Fibroblast of villous mesenchyme (primary cell): ENCODE data around the gene BCKDHA. TPM values are rescaled to one million over a fixed set of nuclear protein-coding genes. Genes with fewer than 3 reads are reported as not detected.
"Not testable (repeated sequence)": the region's sequence is repeated elsewhere in the genome, so short reads cannot be mapped to it uniquely, and the experiment has no call there.

Experiments used
- DNase-seq: peaks from one replicate; pipeline ENCODE4 v3.0.0-alpha.2; 2010; ENCODE audit warnings: low read depth
- H3K4me3 ChIP-seq: 2 replicates; pipeline ENCODE4 v1.5.1; 2011; ENCODE audit warnings: low read depth, mild to moderate bottlenecking, low read length
- CTCF ChIP-seq: IDR thresholded peaks from 2 replicates; pipeline ENCODE4 v1.5.1; 2012; ENCODE audit warnings: low read depth, mild to moderate bottlenecking, low read length; ENCODE audit not compliant: insufficient read depth
- small RNA-seq: library from RNA; depleted of rRNA; stranded (forward); fragments of <200 nt; gene quantifications from one replicate; pipeline ENCODE3, GENCODE V24; 2012
- total RNA-seq: library from RNA; depleted of rRNA; stranded (reverse); fragments of >200 nt; gene quantifications from 2 replicates; pipeline ENCODE4 v1.2.3, GENCODE V29; 2012

BCKDHA gene
- total RNA-seq, 1 donor: 21.2 TPM

GRCh38 chr19:41456342-41456918, 58.8 kb downstream of the BCKDHA start:
- TF ChIP-seq CTCF: no peak
- H3K4me3 ChIP-seq: no peak overlapping the region
- DNase-seq: peak; percentile 32

GRCh38 chr19:41457241-41457640, 59.6 kb downstream of the BCKDHA start:
- no peak overlapping the region for H3K4me3 ChIP-seq
- TF ChIP-seq CTCF: no peak
- no peak for DNase-seq

GRCh38 chr19:41462497-41462896, 64.9 kb downstream of the BCKDHA start:
- no peak for DNase-seq
- TF ChIP-seq CTCF: no peak
- H3K4me3 ChIP-seq: no peak overlapping the region

GRCh38 chr19:41463257-41464256, 65.9 kb downstream of the BCKDHA start:
- not testable (repeated sequence) for DNase-seq, H3K4me3 ChIP-seq

Small RNA genes lying within 50 kb of the gene (small RNA-seq; reads per million reads assigned to genes)
- gene RF00017: not detected

Other genes with a start within 250 kb of the BCKDHA start
- gene CYP2S1, start 204.6 kb upstream of the BCKDHA start, total RNA-seq: 1.6 and 1.7 TPM in 2 replicates
- 360 and 363 TPM in 2 replicates for gene AXL, start 178.6 kb upstream of the BCKDHA start, total RNA-seq
- 123 and 128 TPM in 2 replicates for gene HNRNPUL1, start 133.4 kb upstream of the BCKDHA start, total RNA-seq
- gene CCDC97, start 87.6 kb upstream of the BCKDHA start, total RNA-seq: 9.7 and 11.2 TPM in 2 replicates
- 7.8 and 16.8 TPM in 2 replicates for gene TGFB1, start 43.9 kb upstream of the BCKDHA start, total RNA-seq
- gene B9D2, start 33.7 kb upstream of the BCKDHA start, total RNA-seq: 3.5 and 4.5 TPM in 2 replicates
- 2.6 and 5.5 TPM in 2 replicates for gene TMEM91, start 21.3 kb upstream of the BCKDHA start, total RNA-seq
- 12.5 and 15.1 TPM in 2 replicates for gene EXOSC5, start 459 bp upstream of the BCKDHA start, total RNA-seq
- 0.86 and 1.6 TPM in 2 replicates for gene B3GNT8, start 29.6 kb downstream of the BCKDHA start, total RNA-seq
- 39.3 and 43.2 TPM in 2 replicates for gene DMAC2, start 42.1 kb downstream of the BCKDHA start, total RNA-seq
- gene ERICH4, start 45.3 kb downstream of the BCKDHA start, total RNA-seq: not detected in 2 replicates
- not detected in 2 replicates for gene CEACAM21, start 178.3 kb downstream of the BCKDHA start, total RNA-seq
- gene CEACAM4, start 229.3 kb downstream of the BCKDHA start, total RNA-seq: not detected in 2 replicates